DMS 273 (cell line): Measurements from ENCODE around the gene MYPN.

ENCODE experiments used
- DNase-seq: peaks from one replicate; lab custom pipeline; 2025; ENCODE audit not compliant: unreplicated experiment; lab: John Stamatoyannopoulos, UW

The MYPN gene

DNA sequence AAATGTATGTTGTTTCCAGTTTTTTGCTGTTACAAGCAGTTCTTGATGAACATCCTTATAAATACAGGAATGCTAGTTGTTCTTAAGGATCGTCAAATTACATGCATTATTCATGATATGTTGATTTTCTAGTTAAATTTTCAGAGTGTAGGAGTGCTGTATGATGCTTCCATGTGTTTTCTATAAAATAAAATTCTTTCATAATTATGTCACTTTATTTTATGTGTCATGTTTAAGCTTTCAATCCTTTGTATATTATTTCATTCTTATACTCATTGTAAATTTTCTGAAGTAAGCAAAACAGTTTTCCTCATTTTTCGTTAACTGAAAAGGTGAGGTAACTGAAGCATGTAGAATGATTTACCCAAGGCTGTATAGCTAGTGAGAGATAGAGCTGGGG, 16.8 kb upstream of the MYPN start:
- no peak for DNase-seq

DNA sequence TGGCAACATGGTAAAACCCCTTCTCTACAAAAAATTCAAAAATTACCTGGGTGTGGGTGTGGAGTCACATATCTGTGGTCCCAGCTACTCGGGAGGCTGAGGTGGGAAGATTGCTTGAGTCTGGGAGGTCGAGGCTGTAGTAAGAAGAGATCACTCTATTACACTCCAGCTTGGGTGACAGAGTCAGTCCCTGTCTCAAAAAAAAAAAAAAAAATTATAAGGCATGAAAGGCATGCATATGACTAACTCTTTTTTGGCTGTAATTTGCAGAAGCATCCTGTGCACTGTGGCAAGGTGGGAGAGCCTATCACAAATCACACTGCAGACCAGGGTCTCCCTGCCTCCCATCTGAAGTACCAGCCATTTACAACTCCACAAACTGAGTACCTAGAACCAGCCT, 14.1 kb upstream of the MYPN start:
- DNase-seq = no peak

DNA sequence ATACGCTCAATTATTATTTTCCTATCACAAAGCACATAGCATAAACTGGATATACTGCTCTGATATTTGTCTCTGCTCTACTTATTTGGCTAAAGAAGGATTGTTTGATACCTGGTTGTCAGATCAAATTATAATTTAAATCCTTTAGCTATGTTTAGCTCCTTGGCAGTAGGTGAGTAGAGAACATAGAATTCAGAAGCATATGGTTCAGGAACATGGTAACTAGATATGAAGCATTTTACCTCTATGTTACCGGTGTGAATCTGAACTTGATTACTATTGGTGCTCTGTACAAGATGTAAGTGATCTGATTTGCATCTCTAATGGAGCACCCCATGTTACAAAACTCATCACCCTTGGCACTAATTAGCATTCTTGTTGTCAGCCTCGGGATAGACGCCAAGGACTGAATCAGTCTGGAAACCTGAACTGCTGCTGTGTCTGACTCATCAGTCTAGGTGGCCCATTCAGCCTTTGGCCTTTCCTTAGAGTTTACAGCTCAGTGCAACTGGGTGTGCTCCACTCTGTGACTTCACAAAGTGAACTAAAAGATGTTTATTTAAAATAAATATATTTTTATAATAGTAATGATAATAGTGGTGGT, 12.3 kb upstream of the MYPN start:
- peak; percentile 76 for DNase-seq

DNA sequence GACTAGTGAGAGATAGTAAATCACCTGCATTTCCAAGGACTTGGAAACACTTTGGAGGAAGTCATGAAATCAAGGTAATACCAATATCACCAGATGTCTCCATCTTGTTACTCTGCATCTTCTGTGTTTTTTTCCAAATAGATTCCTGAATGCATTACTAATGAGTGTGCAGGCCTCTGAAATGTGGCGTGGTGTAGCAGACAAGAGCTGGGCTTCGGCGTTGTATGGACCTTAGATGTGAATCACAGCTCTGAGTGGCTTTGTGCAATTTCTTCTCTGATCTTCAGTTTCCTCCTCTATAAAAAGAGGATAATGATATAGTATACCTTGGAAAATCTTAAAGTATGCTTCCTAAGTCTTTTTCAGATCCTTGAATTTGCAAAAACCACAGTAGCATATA, 9.6 kb upstream of the MYPN start:
- no peak for DNase-seq

DNA sequence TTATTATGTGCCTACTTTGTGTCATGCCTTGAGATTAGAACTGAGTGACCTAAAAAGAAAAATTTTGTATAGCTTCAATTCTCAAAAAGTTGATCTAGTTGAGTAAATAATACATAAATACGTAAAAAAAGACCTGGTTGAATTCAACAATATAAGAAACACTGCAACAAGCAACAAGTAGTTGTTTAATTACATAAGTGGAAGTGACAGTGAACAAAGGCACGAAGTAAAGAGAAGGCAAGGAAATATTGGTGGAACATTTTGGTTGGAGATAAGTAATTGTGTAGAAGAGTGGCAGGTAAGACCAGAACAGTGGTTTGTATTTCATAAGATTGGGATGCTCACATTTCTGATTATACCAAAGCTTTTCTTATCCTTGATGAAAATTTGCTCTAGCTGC, 8.2 kb upstream of the MYPN start:
- no peak for DNase-seq

DNA sequence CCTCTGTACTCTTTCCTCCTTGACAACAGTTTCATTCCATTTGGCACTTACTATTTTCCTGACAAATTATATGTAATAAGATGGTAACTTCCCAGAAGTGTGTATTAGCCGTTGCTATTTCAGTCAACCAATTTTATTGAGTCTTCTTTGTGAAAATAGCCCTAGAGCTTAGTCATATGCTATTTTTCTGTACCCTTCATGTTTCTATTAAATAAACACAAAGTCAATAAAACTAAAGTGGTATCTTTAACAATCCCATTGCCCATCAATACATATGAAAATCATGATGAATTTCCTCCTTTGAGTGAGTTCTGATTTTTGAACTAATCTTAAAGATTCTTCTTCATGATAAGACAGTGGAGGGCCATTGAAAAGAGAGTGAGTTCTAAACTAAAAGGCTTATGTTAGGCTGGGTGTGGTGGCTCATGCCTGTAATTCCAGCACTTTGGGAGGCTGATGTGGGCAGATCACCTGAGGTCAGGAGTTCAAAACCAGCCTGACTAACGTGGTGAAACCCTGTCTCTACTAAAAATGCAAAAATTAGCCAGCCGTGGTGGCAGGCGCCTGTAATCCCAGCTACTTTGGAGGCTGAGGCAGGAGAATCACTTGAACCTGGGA, 5.9 kb upstream of the MYPN start:
- no peak for DNase-seq

DNA sequence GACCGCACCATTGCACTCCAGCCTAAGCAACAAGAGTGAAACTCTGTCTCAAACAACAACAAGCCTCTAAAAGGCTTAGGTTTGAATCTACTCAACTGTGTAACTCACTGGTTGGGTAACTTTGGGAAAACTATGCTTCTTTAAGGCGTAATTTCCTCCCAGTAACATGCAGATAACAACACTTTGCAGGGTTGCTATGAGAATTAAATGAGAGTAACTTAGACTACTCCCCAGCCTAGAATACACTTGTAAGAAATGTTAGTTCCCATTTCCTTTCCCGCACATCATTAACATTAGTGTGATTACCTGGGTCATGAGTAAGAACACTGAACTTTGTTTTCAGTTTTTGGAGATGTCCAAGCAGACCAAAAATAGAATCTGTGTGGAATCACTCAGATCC, 5.4 kb upstream of the MYPN start:
- no peak for DNase-seq

DNA sequence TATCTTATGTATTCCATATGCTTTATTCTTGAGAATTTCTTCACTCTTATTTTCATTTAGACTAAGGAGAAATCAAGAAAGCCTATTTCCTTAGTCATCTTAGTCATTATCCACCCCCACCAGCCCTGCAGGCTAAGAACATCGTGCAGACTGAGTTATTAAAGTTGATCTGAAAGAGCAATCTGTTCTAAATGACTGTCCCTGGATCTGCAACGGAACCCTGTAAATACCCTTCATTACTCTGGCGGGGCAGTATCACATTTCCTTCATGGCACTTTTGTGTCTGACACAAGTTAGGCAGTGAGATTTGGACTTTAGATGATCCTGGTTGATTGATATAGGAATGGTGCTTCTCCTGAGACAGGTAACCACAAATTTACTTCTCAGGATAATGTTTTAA, 3.5 kb upstream of the MYPN start:
- DNase-seq = peak; percentile 45

DNA sequence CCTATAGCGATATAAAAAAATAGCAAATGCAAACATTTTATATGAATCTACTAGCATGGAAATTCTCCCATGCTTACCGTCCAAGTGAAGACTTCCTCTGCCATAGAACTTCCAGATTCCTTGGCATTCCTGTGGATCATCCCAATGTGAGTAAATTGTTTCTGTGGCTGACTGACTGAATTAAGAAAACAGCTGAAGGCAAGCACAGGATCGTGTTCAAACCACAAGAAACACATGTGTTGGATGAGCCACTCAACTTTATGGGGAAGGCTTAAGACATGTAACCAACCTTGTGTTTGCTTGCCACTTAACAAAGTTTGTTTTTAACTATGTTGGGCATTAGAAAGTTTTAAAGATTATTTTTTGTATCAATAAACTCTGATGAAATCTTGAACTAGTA, 2.6 kb upstream of the MYPN start:
- no peak for DNase-seq

DNA sequence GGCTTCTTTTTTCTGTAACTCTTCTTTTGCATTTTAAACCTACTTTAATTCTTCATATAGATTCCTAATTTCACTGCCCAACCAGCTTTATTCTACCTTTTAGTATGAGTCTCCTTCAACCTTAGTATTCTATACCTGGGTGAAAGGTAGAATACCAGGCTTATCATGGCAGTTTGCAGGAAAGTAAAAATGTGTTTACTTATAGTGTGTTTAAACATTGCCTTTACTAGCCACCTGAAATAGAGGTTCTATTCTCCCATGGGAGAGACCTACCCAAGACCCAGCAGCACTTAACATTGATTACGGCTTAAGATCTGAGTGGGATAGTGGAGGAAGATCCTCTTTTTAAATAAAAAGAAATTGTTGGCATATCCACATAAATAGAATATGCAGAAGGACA, 1.6 kb upstream of the MYPN start:
- no peak for DNase-seq

DNA sequence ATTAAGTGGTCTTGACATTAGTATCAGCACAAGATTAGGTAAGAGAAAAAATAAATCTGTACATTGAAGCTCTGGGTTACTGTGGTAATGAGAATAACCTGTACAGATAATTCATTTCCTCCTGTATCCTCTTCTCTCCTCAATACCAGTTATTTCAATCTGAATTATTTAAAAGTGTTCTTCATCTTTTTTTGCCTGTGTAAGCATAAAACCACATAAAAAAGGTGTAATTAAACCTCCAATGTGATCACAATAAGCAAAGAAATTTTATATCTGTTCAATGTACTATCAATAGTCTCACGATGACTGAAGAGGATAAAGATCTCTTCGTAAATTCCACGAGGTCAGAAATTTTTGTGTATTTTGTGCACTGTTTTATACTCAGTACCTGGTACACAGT, 1.2 kb upstream of the MYPN start:
- DNase-seq = no peak

DNA sequence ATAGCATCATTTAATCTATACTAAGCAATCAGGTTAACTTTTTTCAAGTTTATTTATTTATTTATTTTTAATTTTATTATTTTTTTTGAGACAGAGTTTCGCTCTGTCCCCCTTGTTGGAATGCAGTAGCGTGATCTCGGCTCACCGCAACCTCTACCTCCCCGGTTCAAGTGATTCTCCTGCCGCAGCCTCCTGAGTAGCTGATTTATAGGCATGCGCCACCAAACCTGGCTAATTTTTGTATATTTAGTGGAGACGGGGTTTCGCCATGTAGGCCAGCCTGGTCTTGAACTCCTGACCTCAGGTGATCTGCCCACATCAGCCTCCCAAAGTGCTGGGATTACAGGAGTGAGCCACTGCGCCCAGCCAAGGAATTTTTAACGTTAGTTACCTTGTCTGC, 635 bp upstream of the MYPN start:
- no peak for DNase-seq

DNA sequence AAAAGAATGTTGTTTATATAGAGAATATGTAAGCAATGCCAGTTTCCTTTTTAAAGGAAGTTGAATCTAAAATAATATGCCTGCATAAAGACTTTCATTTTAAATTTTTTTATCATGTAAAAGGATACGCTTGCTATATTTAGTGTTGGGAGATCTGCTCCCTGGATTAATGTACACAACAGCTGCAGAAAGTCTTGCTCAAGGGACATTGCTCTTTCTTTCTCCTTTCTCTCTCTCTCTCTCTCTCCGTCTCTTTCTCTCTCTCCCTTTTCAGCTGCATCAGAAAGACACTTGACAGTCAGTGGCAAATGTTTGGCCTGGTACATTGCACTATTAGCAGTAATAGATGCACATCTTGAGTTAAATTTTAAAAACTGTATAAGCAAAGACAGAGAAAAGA, 739 bp downstream of the MYPN start:
- DNase-seq = no peak

DNA sequence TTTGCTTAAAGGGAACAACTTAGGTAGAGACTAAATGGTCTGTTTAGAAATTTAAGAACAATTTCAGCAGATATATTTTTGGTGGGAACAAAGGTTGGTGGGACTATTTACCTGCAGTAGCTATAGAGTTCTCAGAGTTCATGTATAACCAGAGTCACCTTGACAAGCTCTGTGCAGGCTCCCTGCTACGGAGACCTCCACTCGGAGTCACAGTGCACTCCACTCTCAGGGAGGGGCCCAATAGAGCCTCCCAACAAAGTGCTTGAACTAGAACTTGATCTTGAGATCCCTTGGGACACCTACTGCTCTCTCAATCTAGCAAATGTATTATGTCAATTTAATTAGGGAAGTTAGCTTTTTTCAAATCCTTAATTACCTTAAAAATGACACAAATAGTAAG, 2.3 kb downstream of the MYPN start:
- no peak for DNase-seq

DNA sequence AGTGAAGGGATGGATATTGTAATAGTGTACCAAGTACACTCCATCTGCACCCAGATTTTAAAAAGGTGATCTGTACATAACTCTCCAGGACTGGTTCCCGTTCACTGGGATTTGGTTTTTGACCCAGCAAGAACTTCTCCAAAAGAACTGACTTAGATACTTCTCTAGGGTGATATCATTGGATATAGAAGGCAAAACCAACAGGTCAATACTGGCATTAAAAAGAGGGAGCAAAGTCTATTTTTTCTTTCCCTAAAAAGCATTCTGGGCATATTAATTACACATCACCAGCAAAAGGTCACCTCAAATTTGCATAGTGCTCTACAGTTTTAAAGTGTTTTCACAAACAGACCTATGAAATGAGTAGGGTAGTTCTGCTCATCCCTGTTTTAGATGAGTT, 3.5 kb downstream of the MYPN start:
- DNase-seq = no peak

DNA sequence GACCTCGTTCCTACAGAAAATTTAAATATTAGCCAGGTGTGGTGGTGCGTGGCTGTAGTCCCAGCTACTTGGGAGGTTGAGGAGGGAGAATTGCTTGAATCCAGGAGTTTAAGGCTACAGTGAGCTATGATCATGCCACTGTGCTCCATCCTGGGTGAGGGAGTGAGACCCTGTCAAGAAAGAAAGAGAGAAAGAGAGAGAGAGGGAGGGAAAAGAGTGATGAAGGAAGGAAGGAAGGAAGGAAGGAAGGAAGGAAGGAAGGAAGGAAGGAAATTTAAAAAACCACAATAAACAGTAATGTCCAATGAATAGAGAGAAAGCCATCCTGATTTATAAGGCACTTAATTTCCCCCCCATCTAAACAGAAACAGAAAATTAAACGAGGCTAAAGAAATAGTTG, 9.4 kb downstream of the MYPN start:
- no peak for DNase-seq

DNA sequence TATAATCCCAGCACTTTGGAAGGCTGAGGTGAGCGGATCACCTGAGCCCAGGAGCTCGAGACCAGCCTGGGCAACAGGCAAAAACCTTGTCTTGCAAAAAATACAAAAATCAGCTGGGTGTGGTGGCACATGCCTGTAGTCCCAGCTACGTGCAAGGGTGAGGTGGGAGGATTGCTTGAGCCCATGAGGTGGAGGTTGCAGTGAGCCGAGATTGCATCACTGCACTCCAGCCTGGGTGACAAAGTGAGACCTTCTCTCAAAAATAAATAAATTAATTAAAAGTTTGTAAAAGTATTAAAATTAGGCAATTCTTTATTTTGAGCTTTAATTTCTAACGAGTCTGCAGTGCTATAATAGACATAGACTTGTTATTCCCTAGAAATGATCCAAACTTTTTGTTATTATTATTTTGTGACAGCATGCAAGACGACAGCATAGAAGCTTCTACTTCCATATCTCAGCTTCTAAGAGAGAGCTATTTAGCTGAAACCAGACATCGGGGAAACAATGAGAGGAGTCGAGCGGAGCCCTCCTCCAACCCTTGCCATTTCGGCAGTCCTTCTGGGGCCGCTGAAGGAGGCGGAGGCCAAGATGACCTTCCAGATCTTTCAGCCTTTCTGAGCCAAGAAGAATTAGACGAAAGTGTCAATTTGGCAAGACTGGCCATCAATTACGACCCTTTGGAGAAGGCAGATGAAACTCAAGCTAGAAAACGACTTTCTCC, 11.9 kb downstream of the MYPN start:
- DNase-seq = no peak

DNA sequence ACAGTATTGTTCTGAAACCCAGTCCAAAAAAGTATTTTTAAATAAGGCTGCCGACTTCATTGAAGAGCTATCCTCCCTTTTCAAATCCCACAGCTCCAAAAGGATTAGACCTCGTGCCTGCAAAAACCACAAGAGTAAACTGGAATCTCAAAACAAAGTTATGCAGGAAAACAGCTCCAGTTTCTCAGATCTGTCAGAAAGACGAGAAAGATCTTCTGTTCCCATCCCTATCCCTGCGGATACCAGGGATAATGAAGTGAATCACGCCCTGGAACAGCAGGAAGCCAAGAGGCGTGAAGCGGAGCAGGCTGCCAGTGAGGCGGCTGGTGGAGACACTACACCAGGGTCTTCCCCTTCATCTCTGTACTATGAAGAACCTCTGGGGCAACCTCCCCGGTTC, 12.6 kb downstream of the MYPN start:
- no peak for DNase-seq

DNA sequence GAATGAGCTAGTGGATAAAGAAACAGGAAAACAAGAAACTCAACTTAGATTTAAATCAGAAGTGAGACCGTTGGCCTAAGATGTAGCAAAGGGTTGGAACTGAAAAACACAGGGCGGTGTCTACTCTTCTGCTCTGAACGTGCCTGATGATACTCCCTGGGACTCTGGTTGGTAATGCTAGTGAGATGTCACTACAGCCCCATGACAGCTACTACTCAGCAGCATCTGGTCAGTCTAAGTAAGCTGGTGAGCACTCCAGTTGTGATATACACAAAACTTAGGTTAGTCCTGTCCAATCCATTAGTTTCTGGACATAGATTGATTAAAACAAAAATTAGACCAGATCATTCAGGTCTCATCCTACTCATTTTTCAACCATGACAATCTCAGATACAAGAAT, 15.4 kb downstream of the MYPN start:
- DNase-seq = no peak

DNA sequence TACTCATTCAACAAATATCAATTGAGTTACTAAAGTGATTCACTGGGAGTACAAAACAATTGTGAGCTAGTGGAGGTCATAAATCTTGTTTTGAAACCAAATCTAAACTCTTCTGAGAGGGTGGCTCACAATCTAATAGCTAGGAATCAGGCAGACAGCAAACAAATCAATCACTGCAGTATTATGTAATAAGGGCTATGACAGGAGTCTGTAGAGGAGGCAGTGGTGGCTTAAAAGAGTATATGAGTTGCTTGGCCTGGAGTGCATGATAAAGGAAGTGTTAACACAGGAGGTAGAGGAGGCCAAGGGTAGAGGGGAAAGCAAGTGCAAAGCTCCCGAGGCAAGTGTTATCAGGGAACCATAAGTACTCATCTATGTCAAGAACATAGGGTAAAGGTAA, 16.5 kb downstream of the MYPN start:
- DNase-seq = no peak

DNA sequence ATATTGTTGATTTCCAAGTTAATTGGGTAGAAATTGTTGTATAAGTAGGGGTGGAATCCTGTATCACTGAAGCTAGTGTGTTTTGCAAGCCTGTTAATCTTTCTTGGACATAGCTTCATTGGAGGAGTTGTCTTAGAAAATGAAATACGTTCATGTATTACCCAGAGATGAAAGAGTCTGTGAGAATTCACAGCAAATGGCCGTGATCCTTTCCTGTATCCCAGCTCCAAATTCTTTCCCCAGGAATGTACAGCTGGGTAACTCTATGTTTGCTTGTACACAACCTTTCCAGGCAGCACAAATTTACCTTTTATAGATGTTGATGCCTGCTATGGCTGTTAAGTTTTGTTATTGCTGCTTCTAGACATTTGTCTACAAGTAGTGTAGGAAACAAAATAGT, 18.7 kb downstream of the MYPN start:
- no peak for DNase-seq

DNA sequence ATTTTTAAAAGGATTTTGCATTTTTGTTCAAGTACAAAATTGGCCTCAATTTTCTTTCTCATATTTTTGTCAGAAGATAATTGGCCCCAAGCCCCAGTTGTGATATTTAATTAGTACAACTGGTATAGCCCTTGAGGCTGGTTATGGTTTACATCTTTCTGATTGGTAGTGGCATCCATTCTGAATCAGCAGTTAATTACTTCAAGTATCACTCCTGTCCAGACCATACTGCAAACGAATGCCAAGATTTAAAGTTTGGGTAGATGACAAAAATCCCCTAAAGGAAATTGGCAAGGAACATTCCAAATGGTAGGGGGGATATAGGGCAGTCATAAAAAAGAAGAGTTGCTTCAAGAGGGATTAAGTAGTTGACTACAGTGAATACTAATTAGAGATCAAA, 23.1 kb downstream of the MYPN start:
- DNase-seq = no peak

DNA sequence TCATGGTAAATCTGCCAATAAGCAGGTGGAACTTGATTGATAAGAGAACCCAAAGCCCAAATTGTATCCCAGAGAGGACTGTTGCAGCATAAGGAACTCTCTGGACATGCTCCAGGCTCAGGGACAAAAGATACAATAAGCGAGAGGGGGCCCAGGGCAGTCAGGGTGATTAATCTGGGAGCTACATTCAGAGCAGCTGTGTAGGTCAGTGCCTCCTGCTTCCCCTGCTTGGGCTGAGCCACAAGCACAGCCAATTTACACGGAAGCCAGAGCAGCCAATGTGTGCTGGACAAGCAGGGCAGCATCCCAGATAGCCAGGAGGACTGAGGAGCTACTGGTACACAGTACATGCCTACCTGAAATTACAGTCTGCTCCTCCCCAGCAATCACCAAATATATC, 24.2 kb downstream of the MYPN start:
- DNase-seq = peak; percentile 7
